22Rv1 (cell line): ENCODE data around the gene GLRX2.

Source experiments
- ZFX ChIP-seq: fragments of 450-650 bp; IDR thresholded peaks from 2 replicates; pipeline ENCODE4 v1.6.1; 2017; ENCODE audit warnings: antibody characterized with exemption, borderline replicate concordance
- TF ChIP-seq, protein P1 (sequence below): fragments of 450-650 bp; IDR thresholded peaks from 2 replicates; pipeline ENCODE4 v1.5.1; 2017; ENCODE audit warnings: mild to moderate bottlenecking

- TF ChIP-seq, protein P1, sequence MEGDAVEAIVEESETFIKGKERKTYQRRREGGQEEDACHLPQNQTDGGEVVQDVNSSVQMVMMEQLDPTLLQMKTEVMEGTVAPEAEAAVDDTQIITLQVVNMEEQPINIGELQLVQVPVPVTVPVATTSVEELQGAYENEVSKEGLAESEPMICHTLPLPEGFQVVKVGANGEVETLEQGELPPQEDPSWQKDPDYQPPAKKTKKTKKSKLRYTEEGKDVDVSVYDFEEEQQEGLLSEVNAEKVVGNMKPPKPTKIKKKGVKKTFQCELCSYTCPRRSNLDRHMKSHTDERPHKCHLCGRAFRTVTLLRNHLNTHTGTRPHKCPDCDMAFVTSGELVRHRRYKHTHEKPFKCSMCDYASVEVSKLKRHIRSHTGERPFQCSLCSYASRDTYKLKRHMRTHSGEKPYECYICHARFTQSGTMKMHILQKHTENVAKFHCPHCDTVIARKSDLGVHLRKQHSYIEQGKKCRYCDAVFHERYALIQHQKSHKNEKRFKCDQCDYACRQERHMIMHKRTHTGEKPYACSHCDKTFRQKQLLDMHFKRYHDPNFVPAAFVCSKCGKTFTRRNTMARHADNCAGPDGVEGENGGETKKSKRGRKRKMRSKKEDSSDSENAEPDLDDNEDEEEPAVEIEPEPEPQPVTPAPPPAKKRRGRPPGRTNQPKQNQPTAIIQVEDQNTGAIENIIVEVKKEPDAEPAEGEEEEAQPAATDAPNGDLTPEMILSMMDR: no peak
- TF ChIP-seq ZFX: no peak
Observed at GRCh38 chr1:193110864-193111263, 5.7 kb upstream of the GLRX2 start.
